ENCODE measurements around the gene SPECC1L. TPM values are rescaled to one million over a fixed set of nuclear protein-coding genes. Genes with fewer than 3 reads are reported as not detected.
"Not testable (repeated sequence)": the region's sequence is repeated elsewhere in the genome, so short reads cannot be mapped to it uniquely, and the experiment has no call there.

The SPECC1L gene
- total RNA-seq, 8 experiments from 2014 or later, result 17.0 to 52.1 (median 43.0) TPM

DNA sequence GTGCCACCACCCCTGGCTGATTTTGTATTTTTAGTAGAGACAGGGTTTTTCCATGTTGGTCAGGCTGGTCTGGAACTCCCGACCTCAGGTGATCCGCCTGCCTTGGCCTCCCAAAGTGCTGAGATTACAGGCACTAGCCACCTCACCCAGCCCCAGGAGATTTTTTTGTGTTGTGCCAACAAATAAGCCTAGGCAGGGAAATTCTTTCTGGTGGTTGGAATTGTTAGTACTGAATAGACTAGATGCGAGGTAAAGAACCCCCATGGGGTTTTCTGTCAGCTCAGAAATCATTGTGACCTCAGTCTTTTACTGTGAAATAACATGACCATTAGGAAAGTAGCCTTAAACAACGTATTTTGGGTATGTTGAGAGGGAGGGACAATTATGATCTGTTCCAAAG is 3.3 kb downstream of the SPECC1L start:
- H3K27ac ChIP-seq; in situ Hi-C loops (cut with MboI; ENCODE audit: low pct_unique_long_range_greater_than_20kb in 2 of 9, low sequenced_read_pairs in 9 of 9, unreplicated experiment in 9 of 9); H3K4me3 ChIP-seq; ATAC-seq (replicated peaks in 6 of 8): not testable (repeated sequence)
- 34 to 100% (median 67%) methylated on average over 1 to 4 of the region's 4 CpGs; no CpG with 5 or more reads in 2 of the 10 experiments for WGBS, 10 experiments
- H3K4me1 ChIP-seq (replicated peaks in 1 of 2), result peaks cover 15 to 19% of the 10 kb centered on the region in 2 donors

DNA sequence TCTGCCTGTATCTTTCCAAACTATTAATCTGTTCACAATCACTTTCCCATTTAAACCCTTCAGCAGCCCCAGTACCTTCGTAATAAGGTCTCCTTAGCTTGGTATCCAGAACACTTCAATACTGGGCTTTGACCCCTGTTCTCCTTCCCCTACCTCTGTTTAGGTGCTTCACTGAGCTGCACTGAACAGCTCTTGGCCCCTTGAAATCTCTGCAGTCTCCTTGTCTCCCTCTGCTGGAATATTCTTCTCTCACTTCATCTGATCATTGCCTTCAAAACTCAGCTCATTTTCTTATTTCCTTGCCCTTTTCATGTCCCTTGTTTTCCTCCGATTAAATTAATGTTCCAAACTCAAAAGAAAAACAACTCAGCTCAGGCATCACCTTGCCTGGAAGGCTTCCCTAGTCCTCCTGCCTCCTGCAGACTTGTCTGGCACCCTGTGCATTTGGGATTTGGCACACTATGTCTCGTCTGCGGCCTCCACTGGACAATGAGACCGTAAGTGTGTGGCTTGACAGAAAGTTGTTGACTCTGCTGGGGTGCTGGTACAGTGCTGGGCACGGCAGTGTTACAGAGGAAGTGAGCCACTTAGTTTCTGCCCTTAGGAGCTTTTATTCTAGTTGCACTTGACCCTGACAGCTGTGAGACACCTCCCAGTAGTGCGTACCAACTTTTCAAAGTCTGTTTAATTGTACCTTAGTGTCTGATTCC is 4.2 kb downstream of the SPECC1L start:
- ATAC-seq (replicated peaks in 6 of 8), result not testable (repeated sequence)
- WGBS, 10 experiments, result 60 to 100% (median 90%) methylated on average over 1 to 2 of the region's 7 CpGs; no CpG with 5 or more reads in 3 of the 10 experiments

DNA sequence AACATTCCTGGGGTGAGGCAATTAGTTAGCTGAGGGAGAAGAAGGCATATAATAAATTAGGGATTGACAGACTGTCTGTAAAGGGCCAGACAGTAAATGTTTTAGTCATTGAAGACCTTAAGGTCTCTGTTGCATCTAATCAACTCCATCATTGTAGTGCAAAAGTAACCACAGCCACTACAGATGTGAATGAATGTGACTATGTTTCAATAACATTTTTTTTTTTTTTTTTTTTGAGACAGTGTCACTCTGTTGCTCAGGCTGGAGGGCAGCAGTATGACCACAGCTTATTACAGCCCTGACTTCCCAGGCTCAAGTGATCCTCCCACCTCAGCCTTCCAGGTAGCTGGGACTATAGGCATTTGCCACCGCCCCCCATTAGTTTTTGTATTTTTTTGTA is 9.7 kb downstream of the SPECC1L start:
- 80 to 100% (median 100%) methylated on average over 1 of the region's 1 CpG; no CpG with 5 or more reads in 7 of the 10 experiments for WGBS, 10 experiments
- H3K4me1 ChIP-seq (replicated peaks in 1 of 2); in situ Hi-C loops (cut with MboI; ENCODE audit: low pct_unique_long_range_greater_than_20kb in 2 of 9, low sequenced_read_pairs in 9 of 9, unreplicated experiment in 9 of 9); H3K27ac ChIP-seq; H3K4me3 ChIP-seq; ATAC-seq (replicated peaks in 6 of 8): not testable (repeated sequence)

More for the DNA sequence above, 4.2 kb downstream of the SPECC1L start:
- H3K27ac ChIP-seq; H3K4me3 ChIP-seq; in situ Hi-C loops (cut with MboI; ENCODE audit: low pct_unique_long_range_greater_than_20kb in 2 of 9, low sequenced_read_pairs in 9 of 9, unreplicated experiment in 9 of 9): not testable (repeated sequence)
- peaks cover 15 to 19% of the 10 kb centered on the region in 2 donors for H3K4me1 ChIP-seq (replicated peaks in 1 of 2)

DNA sequence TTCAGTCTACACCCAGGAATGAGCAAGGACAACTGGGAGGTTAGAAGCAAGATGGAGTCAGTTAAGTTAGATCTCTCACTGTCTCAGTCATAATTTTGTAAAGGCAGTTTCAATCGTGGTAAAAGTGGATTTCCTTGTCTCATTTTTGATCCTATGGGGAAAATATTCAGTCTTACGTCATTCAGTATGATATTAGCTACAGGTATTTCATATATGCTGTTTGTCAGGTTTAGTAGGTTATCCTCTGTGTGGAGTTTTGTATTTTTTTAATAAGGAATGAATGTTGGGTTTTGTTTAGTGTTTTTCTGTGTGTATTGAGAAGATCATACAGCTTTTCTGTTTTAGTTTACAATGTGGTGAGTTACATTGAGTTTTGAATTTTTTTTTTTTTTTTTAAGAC is 11.8 kb downstream of the SPECC1L start:
- Histone ChIP-seq H3K27ac (no peak overlapping the region), H3K4me3 (no peak overlapping the region), H3K4me1 (replicated peaks in 1 of 2) (peaks cover 2 to 7% of the 10 kb centered on the region in 2 donors)
- WGBS, 10 experiments, result 70 to 100% (median 100%) methylated on average over 1 to 2 of the region's 2 CpGs
- in situ Hi-C loops (cut with MboI; ENCODE audit: low pct_unique_long_range_greater_than_20kb in 2 of 9, low sequenced_read_pairs in 9 of 9, unreplicated experiment in 9 of 9), result no loop called here
- no peak for ATAC-seq (replicated peaks in 6 of 8)

DNA sequence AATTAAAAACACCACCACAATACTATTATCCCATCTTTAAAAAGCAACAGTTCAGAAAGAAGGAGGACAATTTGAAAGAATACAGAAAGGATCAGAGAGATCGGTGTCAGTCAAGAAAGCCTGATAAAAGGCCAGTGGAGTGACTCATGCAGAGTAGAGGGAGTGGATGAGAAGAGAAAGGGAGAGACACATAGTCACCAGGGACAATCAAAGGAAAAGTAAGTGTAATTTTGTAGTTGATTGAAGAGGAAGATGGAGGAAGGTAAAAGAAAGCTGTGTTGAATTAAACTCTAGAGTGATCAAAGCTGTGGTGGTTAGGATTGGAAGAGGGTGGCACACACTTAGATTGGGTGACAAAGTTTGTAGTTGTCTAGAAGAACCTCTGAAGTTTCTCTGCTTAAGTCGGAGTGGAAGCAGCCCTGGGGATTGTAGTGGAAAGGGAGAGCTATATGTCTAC is 14.1 kb downstream of the SPECC1L start:
- peak in 4 of 8 experiments; percentile 18 to 54 (median 44) for ATAC-seq (replicated peaks in 6 of 8)
- H3K4me3 ChIP-seq, result no peak overlapping the region
- in situ Hi-C loops (cut with MboI; ENCODE audit: low pct_unique_long_range_greater_than_20kb in 2 of 9, low sequenced_read_pairs in 9 of 9, unreplicated experiment in 9 of 9), result no loop called here
- H3K27ac ChIP-seq, result no peak overlapping the region
- peaks cover 4 to 7% of the 10 kb centered on the region in 2 donors for H3K4me1 ChIP-seq (replicated peaks in 1 of 2)
- 15 to 86% (median 55%) methylated on average over 1 to 2 of the region's 2 CpGs for WGBS, 10 experiments

DNA sequence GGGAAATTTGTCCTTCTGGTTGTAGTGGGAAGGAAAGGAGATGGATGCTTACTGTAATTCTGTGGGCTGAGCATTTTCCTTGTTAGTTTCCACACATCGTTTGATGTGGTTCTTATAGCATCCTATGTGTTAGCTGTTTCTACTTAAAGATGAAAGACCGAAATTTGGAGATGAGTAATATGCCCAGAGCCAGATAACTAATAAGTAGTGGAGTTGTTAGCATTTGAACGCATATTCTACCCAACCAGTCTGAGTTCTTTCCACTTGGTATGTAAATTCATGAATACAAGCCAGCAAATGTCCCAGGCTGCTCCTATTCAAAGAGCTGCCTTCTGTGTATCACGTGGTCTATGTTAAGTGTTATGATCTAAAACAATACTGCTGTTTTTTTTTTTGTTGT is 14.6 kb downstream of the SPECC1L start:
- peak in 5 of 8 experiments; percentile 47 to 93 (median 89) for ATAC-seq (replicated peaks in 6 of 8)
- 0 to 90% (median 60%) methylated on average over 1 to 4 of the region's 4 CpGs; no CpG with 5 or more reads in 3 of the 10 experiments for WGBS, 10 experiments
- Histone ChIP-seq H3K4me1 (replicated peaks in 1 of 2) (peaks cover 4 to 7% of the 10 kb centered on the region in 2 donors), H3K27ac (no peak overlapping the region), H3K4me3 (no peak overlapping the region)
- in situ Hi-C loops (cut with MboI; ENCODE audit: low pct_unique_long_range_greater_than_20kb in 2 of 9, low sequenced_read_pairs in 9 of 9, unreplicated experiment in 9 of 9), result no loop called here

DNA sequence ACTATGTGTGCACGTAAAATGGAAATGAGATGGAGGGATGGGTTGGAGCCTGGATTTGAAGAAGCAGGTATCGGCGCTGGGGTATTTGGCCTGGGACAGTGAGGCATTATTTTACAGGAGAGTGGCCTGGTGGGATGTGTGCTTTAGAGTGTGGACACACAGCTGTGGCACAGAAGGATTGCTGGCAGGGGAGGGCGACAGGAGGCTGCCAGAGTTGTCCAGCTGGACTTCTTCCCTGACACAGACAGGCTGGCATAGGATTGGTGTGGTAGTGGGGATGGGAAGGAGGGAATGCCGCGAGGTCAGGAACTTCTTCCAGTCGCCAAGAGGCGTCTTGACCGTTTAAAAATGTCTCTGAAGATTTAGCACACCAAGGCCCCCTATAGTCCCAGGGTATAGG is 16.6 kb downstream of the SPECC1L start:
- WGBS, 10 experiments, result no CpG with 5 or more reads among the region's 9 CpGs
- in situ Hi-C loops (cut with MboI; ENCODE audit: low pct_unique_long_range_greater_than_20kb in 2 of 9, low sequenced_read_pairs in 9 of 9, unreplicated experiment in 9 of 9), result not testable (repeated sequence)

DNA sequence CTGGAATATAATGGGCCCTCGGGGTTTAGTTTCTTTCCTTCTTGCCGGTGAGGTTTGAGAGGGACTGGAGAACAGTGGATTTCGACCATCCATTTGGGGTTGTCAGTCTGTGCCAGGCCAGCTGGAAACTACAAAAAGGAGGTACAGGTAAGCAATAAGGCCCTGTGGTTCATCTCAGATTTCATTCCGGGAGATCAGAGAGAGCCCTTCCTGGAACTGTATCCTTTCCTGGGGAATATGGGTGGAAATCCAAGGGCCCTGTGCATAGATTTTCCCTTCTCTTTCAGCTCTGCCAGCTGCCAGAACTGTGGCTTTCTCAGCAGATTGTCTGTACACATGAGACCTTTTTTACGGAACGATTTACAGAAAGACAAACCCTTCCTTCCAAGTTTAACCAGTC is 17.2 kb downstream of the SPECC1L start:
- H3K4me1 ChIP-seq (replicated peaks in 1 of 2); in situ Hi-C loops (cut with MboI; ENCODE audit: low pct_unique_long_range_greater_than_20kb in 2 of 9, low sequenced_read_pairs in 9 of 9, unreplicated experiment in 9 of 9); ATAC-seq (replicated peaks in 6 of 8); H3K4me3 ChIP-seq; H3K27ac ChIP-seq: not testable (repeated sequence)
- 80 to 100% methylated on average over 1 to 2 of the region's 6 CpGs; no CpG with 5 or more reads in 8 of the 10 experiments for WGBS, 10 experiments

More for the DNA sequence above, 16.6 kb downstream of the SPECC1L start:
- not testable (repeated sequence) for H3K27ac ChIP-seq; ATAC-seq (replicated peaks in 6 of 8); H3K4me3 ChIP-seq; H3K4me1 ChIP-seq (replicated peaks in 1 of 2)

DNA sequence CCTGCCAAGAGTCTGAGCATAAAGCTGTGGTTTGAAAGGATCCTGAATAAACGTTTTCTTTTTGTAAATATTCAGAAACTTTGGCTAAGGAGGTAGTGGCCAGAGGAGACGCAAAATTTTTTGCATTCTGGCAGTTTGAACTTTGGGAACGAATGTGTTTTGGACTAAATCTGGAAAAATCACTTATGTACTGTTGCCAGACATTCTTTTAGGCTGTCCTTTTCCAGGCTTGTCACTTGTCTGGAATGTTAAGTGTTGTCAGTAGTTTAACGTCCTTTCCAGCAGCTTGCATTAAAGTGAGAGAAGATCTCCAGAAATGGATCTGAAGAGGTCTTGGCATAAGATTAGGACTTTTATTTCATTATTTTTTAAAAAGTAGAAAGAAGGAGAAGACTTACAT is 18.5 kb downstream of the SPECC1L start:
- Histone ChIP-seq H3K4me3 (no peak overlapping the region), H3K27ac (no peak overlapping the region), H3K4me1 (replicated peaks in 1 of 2) (peaks cover 2 to 7% of the 10 kb centered on the region in 2 donors)
- in situ Hi-C loops (cut with MboI; ENCODE audit: low pct_unique_long_range_greater_than_20kb in 2 of 9, low sequenced_read_pairs in 9 of 9, unreplicated experiment in 9 of 9), result no loop called here
- whole genome bisulfite sequencing, 10 experiments, result 0 to 83% (median 70%) methylated on average over 1 to 4 of the region's 4 CpGs
- peak in 3 of 8 experiments; percentile 8 to 17 (median 10) for ATAC-seq (replicated peaks in 6 of 8)

DNA sequence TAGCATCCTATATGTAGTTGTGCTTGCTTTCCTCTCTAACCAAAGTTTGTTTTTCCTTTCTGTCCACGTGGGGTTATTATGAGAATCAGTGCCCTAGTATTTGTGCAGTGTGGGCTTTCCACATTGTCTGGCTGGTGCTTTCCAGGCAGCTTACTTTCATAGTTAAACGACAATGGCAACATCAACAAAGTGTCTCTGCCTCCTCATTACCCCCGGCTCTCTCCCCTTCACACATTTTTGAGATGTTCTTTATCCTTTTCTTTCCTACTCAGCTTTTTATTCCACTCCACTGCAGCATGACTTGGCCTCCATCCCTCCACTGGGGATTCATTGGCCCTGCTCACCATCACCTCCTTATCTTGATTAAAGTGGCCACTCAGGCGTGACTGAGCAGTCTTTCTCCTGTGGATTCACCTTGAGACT is 19.1 kb downstream of the SPECC1L start:
- WGBS, 10 experiments, result 4 to 100% (median 58%) methylated on average over 1 to 4 of the region's 4 CpGs; no CpG with 5 or more reads in 2 of the 10 experiments
- peak in 1 of 8 experiments; percentile 41 for ATAC-seq (replicated peaks in 6 of 8)
- H3K27ac ChIP-seq, result no peak overlapping the region
- H3K4me3 ChIP-seq, result no peak overlapping the region
- peaks cover 2 to 7% of the 10 kb centered on the region in 2 donors for H3K4me1 ChIP-seq (replicated peaks in 1 of 2)
- in situ Hi-C loops (cut with MboI; ENCODE audit: low pct_unique_long_range_greater_than_20kb in 2 of 9, low sequenced_read_pairs in 9 of 9, unreplicated experiment in 9 of 9), result no loop called here

DNA sequence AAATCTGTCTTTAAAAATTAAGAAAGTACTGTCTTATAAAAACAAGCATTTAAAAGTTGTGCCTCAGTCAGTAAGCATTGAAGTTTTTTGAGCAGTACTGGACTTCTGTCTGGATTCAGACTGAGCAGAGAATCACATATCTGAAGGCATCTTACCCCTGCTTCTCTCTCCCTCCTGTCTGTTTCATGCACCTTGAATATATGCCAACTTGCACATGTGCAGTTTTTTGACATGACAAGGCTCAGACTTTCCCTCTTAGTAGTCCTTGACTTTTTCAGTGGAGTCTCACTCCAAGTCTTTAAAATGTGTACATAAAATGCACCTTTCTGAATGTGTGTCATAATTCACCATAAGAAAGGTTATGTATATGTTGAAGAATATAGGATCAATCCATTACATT is 19.8 kb downstream of the SPECC1L start:
- ATAC-seq (replicated peaks in 6 of 8), result peak in 1 of 8 experiments; percentile 25
- no peak overlapping the region for H3K27ac ChIP-seq
- peaks cover under 1 to 2% of the 10 kb centered on the region in 2 donors for H3K4me1 ChIP-seq (replicated peaks in 1 of 2)
- no peak overlapping the region for H3K4me3 ChIP-seq
- in situ Hi-C loops (cut with MboI; ENCODE audit: low pct_unique_long_range_greater_than_20kb in 2 of 9, low sequenced_read_pairs in 9 of 9, unreplicated experiment in 9 of 9), result no loop called here

DNA sequence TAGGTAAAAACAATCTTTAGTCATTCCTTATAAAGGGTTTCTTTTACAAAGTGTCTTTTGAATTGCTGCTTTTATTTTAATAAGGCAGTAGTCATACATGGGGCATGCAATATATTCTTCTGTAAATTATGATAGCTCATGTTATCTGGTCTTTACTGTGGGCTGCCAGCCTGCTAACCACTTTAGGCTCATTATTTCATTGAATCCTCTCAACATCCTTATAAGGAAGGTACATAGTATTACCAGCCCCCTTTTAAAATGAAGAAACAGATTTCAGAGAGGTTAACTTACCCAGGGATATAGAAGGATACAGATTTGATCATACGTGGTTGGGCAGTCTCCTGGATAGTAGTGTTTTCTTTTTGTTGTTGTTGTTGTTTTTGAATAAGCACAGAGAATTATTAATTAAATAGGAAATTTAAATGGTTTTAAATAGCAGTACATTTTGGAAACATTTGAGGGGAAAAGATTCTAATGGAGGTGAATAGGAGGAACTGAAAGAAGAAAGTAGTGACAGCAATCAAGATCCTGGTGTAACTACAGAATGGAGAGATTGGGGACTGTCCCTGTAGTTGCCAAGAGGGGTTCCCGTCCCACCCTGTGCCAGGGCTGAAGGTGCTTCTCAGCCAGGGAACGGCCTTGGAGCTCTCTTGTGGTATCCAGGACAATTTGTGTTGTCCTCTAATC is 21.0 kb downstream of the SPECC1L start:
- Histone ChIP-seq H3K4me1 (replicated peaks in 1 of 2) (peaks cover 0 to 2% of the 10 kb centered on the region in 2 donors), H3K4me3 (no peak overlapping the region), H3K27ac (no peak overlapping the region)
- WGBS, 10 experiments, result 82 to 100% (median 95%) methylated on average over 1 to 3 of the region's 3 CpGs; no CpG with 5 or more reads in 2 of the 10 experiments
- in situ Hi-C loops (cut with MboI; ENCODE audit: low pct_unique_long_range_greater_than_20kb in 2 of 9, low sequenced_read_pairs in 9 of 9, unreplicated experiment in 9 of 9), result no loop called here
- no peak for ATAC-seq (replicated peaks in 6 of 8)

DNA sequence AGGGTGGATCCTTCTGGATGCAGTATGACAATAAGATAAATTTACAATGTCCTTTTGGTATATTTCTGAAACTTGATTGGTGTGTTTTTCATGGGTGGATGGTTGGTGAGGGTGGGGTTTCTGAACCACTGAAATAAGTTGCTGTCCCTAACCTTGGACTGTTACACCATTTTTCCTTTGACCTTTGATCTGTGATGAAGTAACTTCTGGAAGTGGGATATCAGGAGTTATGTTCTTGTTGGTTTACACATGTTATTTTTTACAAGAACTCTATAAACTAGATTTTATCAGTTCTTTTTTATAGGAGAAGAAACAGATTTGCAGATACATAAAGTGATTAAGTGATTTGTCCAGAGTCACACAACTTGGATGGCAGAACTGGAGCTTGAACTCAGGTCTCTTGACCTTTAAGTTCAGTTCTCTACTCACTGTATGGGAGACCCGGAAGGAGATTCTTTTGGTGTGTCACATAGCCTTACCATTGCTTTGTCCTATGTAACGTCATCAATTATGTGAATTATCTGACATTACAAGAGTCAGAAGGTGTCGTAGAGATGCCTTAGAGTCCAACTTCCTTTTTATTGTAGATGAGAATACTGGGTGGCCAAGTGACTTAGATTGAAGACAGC is 21.7 kb downstream of the SPECC1L start:
- ATAC-seq (replicated peaks in 6 of 8); H3K4me1 ChIP-seq (replicated peaks in 1 of 2); in situ Hi-C loops (cut with MboI; ENCODE audit: low pct_unique_long_range_greater_than_20kb in 2 of 9, low sequenced_read_pairs in 9 of 9, unreplicated experiment in 9 of 9): not testable (repeated sequence)

More for the DNA sequence above, 21.7 kb downstream of the SPECC1L start:
- not testable (repeated sequence) for H3K27ac ChIP-seq, H3K4me3 ChIP-seq
- WGBS, 10 experiments, result no CpG with 5 or more reads among the region's 3 CpGs
